HG03457 (cell line): Measurements from ENCODE around the gene CSF1.
"Not testable (repeated sequence)": the region's sequence is repeated elsewhere in the genome, so short reads cannot be mapped to it uniquely, and the experiment has no call there.

Experiments
- ATAC-seq: cut with Tn5 transposase; IDR thresholded peaks from one replicate; pipeline ENCODE4 v1.9.1; 2021; ENCODE audit warnings: moderate number of reproducible peaks; ENCODE audit not compliant: unreplicated experiment

Gene CSF1, protein sequence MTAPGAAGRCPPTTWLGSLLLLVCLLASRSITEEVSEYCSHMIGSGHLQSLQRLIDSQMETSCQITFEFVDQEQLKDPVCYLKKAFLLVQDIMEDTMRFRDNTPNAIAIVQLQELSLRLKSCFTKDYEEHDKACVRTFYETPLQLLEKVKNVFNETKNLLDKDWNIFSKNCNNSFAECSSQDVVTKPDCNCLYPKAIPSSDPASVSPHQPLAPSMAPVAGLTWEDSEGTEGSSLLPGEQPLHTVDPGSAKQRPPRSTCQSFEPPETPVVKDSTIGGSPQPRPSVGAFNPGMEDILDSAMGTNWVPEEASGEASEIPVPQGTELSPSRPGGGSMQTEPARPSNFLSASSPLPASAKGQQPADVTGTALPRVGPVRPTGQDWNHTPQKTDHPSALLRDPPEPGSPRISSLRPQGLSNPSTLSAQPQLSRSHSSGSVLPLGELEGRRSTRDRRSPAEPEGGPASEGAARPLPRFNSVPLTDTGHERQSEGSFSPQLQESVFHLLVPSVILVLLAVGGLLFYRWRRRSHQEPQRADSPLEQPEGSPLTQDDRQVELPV

DNA sequence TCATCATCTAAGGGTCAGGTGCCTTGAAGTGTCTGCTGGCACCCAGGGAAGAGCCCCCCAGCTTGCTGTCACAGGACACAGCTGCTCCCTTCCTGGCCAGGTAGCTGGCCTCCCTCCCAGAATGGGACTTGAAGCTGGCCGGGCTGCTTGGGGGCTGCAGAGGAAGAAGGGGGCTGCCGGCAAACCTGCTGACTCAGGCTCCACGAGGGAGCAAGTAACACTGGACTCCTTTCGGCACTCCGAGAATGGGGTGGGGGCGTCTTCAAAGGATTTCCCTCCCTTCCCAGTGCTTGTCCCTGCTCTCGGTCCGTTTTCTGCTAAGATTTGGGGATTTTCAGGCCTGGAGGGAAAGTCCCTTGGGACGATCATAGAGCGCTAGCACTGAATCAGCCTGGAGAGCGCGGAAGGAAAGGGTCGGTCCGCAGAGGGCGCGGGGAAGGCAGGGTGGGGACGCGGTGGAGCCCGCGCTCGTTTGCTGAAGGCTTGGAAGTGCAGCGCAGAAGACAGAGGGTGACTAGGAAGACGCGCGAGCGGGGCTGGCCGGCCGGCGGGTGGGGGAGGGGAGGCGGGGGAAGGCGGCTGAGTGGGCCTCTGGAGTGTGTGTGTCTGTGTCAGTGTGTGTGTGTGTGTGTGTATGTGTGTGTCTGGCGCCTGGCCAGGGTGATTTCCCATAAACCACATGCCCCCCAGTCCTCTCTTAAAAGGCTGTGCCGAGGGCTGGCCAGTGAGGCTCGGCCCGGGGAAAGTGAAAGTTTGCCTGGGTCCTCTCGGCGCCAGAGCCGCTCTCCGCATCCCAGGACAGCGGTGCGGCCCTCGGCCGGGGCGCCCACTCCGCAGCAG is at the start of gene CSF1:
Gene CSF1, plus strand, starts transcription at position 727 of the 840 bp plus-strand sequence. CDS start 175 bp downstream, outside the sequence.
- ATAC-seq: no peak

GRCh38 chr1:109861616-109862015 is 49.0 kb upstream of the CSF1 start:
- not testable (repeated sequence) for ATAC-seq

DNA sequence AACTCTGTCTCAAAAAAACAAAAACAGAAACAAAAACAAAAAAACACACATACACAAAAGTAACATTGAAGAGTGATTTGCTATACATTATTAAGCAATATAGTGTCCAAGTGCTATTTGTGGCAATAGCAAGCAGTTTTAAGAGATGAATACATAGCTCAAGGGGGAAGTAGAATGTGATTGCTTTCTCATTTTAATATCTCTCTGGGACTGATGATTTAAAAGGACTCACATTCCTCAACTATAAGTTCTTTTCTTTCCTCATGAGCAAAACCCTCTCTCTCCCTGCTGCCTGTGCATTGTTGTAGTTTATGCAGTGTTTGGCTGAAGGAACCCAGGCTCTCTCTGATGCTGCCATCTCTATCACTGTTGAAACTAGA is 47.0 kb upstream of the CSF1 start:
- no peak for ATAC-seq

DNA sequence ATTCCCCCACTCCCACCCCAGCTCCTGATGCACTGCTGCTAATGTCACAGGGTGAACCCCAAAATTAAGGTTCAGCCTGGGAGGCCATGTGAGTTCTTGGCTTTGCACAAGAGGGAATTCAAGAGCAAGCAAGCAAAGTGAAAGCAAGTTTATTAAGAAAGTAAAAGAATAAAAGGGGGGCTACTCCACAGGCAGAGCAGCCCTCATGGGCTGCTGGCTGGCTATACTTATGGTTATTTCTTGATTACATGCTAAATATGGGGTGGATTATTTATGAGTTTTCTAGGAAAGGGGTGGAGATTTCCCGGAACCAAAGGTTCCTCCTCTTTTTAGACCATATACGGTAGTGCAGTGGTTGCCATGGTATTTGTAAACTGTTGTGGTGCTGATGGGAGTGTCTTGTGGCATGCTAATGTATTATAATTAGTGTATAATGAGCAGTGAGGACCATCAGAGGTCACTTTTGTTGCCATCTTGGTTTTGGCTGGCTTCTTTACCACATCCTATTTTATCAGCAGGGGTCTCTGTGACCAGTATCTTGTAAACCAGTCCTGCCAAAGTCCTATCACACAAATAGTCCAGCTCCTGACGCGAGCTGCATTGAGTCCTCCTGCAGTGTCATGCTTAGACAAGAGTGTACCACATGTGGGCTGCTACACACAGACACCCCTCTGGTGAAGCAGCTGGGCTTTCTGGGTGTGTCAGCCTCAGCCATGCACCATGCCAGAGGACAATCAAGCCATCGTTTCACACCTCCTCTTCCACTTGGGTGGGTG is 46.4 kb upstream of the CSF1 start:
- ATAC-seq: no peak

GRCh38 chr1:109864930-109865612 is 45.6 kb upstream of the CSF1 start:
- no peak for ATAC-seq

- ATAC-seq: no peak
Observed at GRCh38 chr1:109866071-109866470, 44.6 kb upstream of the CSF1 start.

DNA sequence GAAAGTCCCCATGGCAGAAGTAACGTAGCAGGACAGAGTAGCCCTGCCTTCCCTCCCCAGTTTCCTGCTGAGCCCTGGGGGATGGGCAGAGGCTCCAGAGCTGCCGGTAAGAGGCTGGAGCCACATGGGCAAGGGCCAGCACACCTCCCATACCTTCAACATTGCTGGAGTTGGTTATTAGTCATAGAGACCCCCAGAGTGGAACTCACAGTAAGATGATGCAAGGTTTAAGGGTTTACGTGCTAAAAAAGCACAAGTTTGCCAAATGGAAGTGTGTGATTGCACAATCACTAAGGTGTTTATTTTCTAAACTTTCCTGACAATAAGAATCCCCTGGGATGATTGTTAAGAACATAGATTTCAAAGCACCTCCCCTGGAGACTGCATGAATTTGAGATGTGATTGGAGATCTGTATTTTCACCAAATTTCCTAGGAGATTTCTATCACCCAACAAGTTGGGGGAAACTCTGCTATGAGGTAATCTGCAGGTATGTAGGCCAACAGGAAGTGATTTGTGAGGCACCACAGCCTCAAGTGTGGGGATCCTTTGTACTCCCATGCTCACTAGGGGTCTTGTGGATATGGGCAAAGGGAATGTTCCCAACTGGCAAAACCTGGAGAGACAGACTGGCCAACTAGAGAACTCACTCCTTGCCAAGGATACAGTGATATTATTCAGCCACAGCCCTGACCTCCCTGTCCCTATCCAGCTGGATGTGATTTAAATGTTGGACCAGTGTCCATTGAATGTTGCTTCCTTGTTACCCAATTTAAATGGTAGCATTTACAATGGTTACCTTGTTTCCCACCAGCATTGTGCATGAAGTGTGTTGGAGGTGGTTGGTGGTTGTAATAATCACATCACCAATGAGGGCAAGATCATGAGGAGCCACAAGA is 37.1 kb upstream of the CSF1 start:
- ATAC-seq: no peak

GRCh38 chr1:109874445-109874844 is 36.2 kb upstream of the CSF1 start:
- no peak for ATAC-seq

GRCh38 chr1:109875874-109876273 is 34.8 kb upstream of the CSF1 start:
- no peak for ATAC-seq

- ATAC-seq: no peak
Observed at GRCh38 chr1:109876617-109877316, 33.9 kb upstream of the CSF1 start.

GRCh38 chr1:109877317-109877771 is 33.3 kb upstream of the CSF1 start:
- no peak for ATAC-seq

- no peak for ATAC-seq
Observed at GRCh38 chr1:109877776-109878175, 32.9 kb upstream of the CSF1 start.

DNA sequence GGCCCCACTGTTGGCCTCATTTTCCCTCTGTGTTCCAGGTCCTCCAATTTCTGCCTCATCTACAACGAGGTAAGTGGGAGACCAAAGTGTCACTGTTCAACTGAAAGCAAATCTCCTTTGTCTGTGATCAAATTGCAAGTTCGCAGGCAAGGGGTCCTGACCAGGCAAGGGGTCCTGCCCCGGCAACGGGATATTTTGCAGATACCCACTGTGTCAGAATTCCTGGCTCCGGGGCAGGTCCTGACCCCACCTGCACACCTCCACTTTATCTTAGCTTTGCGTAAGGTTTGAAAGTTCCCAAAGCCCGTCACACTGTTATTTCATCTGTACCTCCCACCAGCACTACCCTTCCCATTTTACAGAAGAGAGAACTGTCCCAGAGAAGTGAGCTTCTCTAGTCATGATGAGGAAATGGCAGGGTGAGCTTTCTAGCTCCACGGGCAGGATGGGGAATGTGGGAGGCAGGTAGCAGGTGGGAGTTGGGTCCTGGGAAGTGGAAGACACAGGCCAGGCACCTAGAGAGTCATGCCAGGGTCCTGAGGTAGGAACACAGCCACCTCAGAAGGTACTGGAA is 32.0 kb upstream of the CSF1 start:
- no peak for ATAC-seq

DNA sequence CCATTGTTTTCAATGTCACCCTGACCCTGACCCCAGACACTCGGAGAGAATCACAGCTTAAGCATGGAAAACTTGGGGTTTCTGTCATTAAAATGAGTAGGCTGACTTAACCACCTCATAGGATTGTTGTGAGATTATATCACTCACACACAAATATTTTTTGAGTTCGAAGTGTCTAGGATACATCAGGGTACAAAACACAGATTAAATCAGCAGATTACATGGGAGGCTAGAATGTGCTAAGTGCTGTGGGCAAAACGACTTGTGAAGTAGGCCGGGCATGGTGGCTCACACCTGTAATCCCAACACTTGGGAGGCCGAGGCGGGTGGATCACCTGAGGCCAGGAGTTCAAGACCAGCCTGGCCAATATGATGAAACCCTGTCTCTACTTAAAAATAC is 31.3 kb upstream of the CSF1 start:
- not testable (repeated sequence) for ATAC-seq

- no peak for ATAC-seq
Observed at GRCh38 chr1:109879881-109880525, 30.6 kb upstream of the CSF1 start.

DNA sequence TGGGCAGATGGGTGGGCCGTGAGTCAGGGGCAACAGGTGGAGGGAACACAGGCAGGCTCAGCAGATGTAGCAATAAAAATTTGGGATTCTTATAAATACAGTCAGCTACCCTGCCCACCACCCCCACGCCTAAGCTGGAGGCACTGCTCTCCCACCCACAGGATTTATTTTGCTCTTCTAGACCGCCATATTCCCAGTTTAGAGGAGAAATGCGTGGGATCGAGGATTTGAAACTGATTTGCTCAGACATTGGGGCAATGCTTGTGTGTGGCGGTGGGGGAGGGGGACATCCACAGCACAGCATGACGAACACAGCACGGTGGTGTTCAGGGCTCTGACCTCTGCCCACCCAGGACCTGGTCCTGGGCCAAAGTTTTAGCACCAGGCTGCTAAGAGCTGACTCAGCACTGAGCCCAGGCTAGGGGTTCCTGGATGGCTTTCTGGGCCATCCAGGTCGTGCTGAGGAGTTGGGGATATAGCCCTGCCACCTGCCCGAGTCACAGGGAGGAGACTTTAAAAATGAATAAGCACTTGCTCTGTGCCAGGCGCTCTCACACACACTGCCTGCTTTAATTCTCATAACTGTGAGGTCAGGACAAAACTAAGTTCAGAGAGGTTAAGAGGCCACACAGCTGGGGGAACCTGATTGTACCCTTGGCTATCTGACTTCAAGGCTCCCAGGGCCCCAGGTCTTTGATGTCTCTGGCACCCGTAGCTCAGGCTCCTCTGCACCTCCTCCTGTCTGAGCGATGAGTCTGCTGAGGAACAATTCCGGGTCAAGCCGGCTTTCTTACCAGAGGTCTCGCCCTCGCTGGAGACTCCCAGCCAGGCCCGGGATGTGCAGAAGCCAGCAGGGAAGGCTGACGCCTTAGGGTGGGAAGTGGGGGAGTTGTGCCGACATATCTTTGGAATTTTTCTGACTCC is 29.4 kb upstream of the CSF1 start:
- no peak for ATAC-seq

GRCh38 chr1:109881906-109882287 is 28.8 kb upstream of the CSF1 start:
- no peak for ATAC-seq
